Measurements from ENCODE around the gene DCDC1.

The DCDC1 gene

DNA sequence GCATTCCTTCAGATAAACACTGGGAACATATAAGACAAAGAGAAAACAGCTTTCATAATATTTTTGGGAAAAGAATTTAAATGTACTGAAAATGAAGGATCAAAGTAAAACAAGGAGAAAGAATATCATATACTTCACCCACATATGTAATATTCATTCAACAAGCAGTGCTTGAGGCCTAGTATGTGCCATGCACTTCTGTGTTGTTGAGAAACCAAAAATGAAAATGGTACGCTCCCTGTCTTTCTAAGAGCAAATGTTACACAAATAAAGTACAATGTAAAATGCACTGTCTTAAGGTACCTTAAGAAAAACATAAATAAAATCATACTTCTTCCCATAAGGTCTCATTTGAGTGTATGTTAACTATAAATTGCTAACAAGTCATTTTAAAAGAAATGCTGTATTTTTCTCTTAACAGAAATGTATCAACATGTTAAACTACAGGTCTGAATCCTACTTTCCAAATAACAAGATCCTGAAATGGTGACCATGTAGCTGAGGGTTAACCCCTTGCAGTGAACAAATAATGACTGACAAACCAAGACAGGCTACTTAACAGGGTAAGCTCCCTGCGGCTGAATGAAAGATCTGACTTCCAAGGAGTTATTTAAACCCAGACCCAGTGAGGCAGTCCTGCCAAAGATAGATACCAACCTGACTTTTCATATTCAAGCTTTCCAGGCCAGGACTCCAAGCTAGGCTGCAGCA, 377.6 kb downstream of the DCDC1 start:
- Histone ChIP-seq H3K9me3 (ENCODE audit: low read depth, low read length) (no peaks in the 10 kb centered on the region), H3K9ac (ENCODE audit: insufficient read length) (no peak overlapping the region), H3K27ac (no peak overlapping the region), H3K4me3 (no peak overlapping the region), H3K36me3 (ENCODE audit: insufficient read depth, low read length) (no peaks in the 10 kb centered on the region)
- TF ChIP-seq EZH2 (IDR thresholded peaks at IDR 0.05): no peak
- no peak for TF ChIP-seq FOXP2 (optimal IDR thresholded peaks at IDR 0.05; ENCODE audit: control extremely low read depth, extremely low read length, insufficient read depth)
- TF ChIP-seq POLR2AphosphoS5 (IDR thresholded peaks at IDR 0.05; ENCODE audit: borderline replicate concordance, low read depth, low read length): no peak
- DNase-seq (ENCODE audit: low read depth, low spot score): no peak

GRCh38 chr11:30991376-30991775, 378.2 kb downstream of the DCDC1 start:
- TF ChIP-seq EZH2 (IDR thresholded peaks at IDR 0.05) (no peak), FOXP2 (optimal IDR thresholded peaks at IDR 0.05; ENCODE audit: control extremely low read depth, extremely low read length, insufficient read depth) (no peak), POLR2AphosphoS5 (IDR thresholded peaks at IDR 0.05; ENCODE audit: borderline replicate concordance, low read depth, low read length) (no peak)
- no peak overlapping the region for H3K4me3 ChIP-seq
- no peak for DNase-seq (ENCODE audit: low read depth, low spot score)
- no peak overlapping the region for H3K27ac ChIP-seq
- H3K9ac ChIP-seq (ENCODE audit: insufficient read length): no peak overlapping the region
- H3K9me3 ChIP-seq (ENCODE audit: low read depth, low read length): no peaks in the 10 kb centered on the region
- H3K36me3 ChIP-seq (ENCODE audit: insufficient read depth, low read length): no peaks in the 10 kb centered on the region

DNA sequence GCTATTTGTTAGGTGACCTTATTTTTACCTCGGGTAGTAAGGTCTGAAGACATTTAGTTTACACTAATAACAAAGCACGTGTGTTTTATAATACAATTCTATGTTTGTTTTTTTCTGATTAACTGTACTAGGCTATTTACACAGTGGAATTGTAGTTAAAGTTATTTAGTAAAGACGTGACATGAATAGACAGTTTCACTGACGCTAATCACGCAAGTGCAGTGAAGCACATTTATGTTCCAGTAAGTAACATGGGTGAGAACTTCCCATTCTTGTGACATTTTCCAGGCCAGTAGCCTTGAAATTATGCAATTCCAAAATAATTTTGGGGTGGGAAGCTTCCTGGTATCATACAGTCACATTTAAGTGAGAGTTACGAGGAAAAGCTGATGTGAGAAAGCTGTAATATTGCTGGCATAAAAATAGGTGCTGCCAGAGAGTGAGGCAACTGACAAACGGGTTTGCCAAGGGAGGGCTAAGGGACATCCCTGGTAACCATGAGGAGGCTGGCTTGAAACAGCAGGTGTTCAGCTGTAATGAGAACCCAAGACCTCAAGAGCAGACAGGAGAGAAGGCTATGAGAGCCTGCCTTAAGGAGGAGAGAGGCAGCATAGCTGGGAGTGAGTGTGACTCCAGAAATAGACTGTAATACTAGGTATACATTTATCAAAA, 378.8 kb downstream of the DCDC1 start:
- no peak for DNase-seq (ENCODE audit: low read depth, low spot score)
- H3K36me3 ChIP-seq (ENCODE audit: insufficient read depth, low read length): no peaks in the 10 kb centered on the region
- no peak overlapping the region for H3K27ac ChIP-seq
- TF ChIP-seq POLR2AphosphoS5 (IDR thresholded peaks at IDR 0.05; ENCODE audit: borderline replicate concordance, low read depth, low read length) (no peak), FOXP2 (optimal IDR thresholded peaks at IDR 0.05; ENCODE audit: control extremely low read depth, extremely low read length, insufficient read depth) (no peak), EZH2 (IDR thresholded peaks at IDR 0.05) (no peak)
- no peak overlapping the region for H3K9ac ChIP-seq (ENCODE audit: insufficient read length)
- H3K4me3 ChIP-seq: no peak overlapping the region
- no peaks in the 10 kb centered on the region for H3K9me3 ChIP-seq (ENCODE audit: low read depth, low read length)

DNA sequence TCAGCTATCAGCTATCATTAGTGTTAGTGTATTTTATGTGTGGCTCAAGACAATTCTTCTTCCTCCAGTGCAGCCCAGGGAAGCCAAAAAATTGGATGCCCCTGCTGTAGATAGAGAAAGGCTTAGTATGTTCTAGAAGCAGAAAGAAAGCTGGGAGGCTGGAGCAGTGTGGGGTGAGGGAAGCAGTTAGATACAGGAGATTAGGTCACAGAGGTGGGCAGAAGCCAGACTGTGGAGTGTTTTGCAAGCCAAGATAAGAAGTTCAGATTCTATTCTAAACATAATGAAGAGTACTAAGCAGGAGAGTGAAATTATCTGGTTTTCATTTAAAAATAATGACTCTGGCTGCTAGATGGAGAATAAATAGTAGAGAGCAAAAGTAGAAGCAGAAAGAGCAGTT, 381.7 kb downstream of the DCDC1 start:
- no peaks in the 10 kb centered on the region for H3K36me3 ChIP-seq (ENCODE audit: insufficient read depth, low read length)
- H3K4me3 ChIP-seq: no peak overlapping the region
- TF ChIP-seq EZH2 (IDR thresholded peaks at IDR 0.05): no peak
- no peak for TF ChIP-seq POLR2AphosphoS5 (IDR thresholded peaks at IDR 0.05; ENCODE audit: borderline replicate concordance, low read depth, low read length)
- no peak for TF ChIP-seq FOXP2 (optimal IDR thresholded peaks at IDR 0.05; ENCODE audit: control extremely low read depth, extremely low read length, insufficient read depth)
- DNase-seq (ENCODE audit: low read depth, low spot score): no peak
- H3K27ac ChIP-seq: no peak overlapping the region
- no peaks in the 10 kb centered on the region for H3K9me3 ChIP-seq (ENCODE audit: low read depth, low read length)
- H3K9ac ChIP-seq (ENCODE audit: insufficient read length): no peak overlapping the region

DNA sequence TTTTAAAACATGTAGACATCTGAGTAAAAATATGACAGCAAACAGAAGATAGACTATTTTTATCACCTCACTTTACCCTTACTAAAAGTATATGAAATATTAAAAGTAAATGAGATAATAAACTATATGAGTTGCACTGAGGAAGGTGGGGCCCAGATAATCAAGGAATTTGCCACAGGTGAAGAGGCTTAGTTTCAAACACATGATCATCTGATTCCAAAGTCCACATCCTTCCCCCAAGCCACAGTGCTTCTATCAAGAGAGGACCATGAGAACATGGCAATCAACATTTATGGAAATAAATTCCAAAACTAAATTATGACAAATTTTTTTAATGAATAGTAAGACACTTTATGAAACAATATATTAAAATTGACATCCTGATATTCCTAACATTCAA, 384.0 kb downstream of the DCDC1 start:
- DNase-seq (ENCODE audit: low read depth, low spot score): no peak
- TF ChIP-seq EZH2 (IDR thresholded peaks at IDR 0.05) (no peak), FOXP2 (optimal IDR thresholded peaks at IDR 0.05; ENCODE audit: control extremely low read depth, extremely low read length, insufficient read depth) (no peak), POLR2AphosphoS5 (IDR thresholded peaks at IDR 0.05; ENCODE audit: borderline replicate concordance, low read depth, low read length) (no peak)
- H3K9ac ChIP-seq (ENCODE audit: insufficient read length): no peak overlapping the region
- no peak overlapping the region for H3K4me3 ChIP-seq
- H3K36me3 ChIP-seq (ENCODE audit: insufficient read depth, low read length): no peaks in the 10 kb centered on the region
- H3K9me3 ChIP-seq (ENCODE audit: low read depth, low read length): no peaks in the 10 kb centered on the region
- no peak overlapping the region for H3K27ac ChIP-seq

GRCh38 chr11:30984827-30985226, 384.7 kb downstream of the DCDC1 start:
- no peak for DNase-seq (ENCODE audit: low read depth, low spot score)
- no peak overlapping the region for H3K9ac ChIP-seq (ENCODE audit: insufficient read length)

GRCh38 chr11:30984442-30984816, 385.1 kb downstream of the DCDC1 start:
- TF ChIP-seq FOXP2 (optimal IDR thresholded peaks at IDR 0.05; ENCODE audit: control extremely low read depth, extremely low read length, insufficient read depth) (no peak), EZH2 (IDR thresholded peaks at IDR 0.05) (no peak), POLR2AphosphoS5 (IDR thresholded peaks at IDR 0.05; ENCODE audit: borderline replicate concordance, low read depth, low read length) (no peak)
- Histone ChIP-seq H3K4me3 (no peak overlapping the region), H3K36me3 (ENCODE audit: insufficient read depth, low read length) (no peaks in the 10 kb centered on the region), H3K27ac (no peak overlapping the region), H3K9ac (ENCODE audit: insufficient read length) (no peak overlapping the region), H3K9me3 (ENCODE audit: low read depth, low read length) (no peaks in the 10 kb centered on the region)
- no peak for DNase-seq (ENCODE audit: low read depth, low spot score)

More at GRCh38 chr11:30984827-30985226, 384.7 kb downstream of the DCDC1 start:
- Histone ChIP-seq H3K4me3 (no peak overlapping the region), H3K27ac (no peak overlapping the region), H3K9me3 (ENCODE audit: low read depth, low read length) (no peaks in the 10 kb centered on the region), H3K36me3 (ENCODE audit: insufficient read depth, low read length) (no peaks in the 10 kb centered on the region)
- TF ChIP-seq FOXP2 (optimal IDR thresholded peaks at IDR 0.05; ENCODE audit: control extremely low read depth, extremely low read length, insufficient read depth): no peak
- TF ChIP-seq EZH2 (IDR thresholded peaks at IDR 0.05): no peak
- TF ChIP-seq POLR2AphosphoS5 (IDR thresholded peaks at IDR 0.05; ENCODE audit: borderline replicate concordance, low read depth, low read length): no peak

DNA sequence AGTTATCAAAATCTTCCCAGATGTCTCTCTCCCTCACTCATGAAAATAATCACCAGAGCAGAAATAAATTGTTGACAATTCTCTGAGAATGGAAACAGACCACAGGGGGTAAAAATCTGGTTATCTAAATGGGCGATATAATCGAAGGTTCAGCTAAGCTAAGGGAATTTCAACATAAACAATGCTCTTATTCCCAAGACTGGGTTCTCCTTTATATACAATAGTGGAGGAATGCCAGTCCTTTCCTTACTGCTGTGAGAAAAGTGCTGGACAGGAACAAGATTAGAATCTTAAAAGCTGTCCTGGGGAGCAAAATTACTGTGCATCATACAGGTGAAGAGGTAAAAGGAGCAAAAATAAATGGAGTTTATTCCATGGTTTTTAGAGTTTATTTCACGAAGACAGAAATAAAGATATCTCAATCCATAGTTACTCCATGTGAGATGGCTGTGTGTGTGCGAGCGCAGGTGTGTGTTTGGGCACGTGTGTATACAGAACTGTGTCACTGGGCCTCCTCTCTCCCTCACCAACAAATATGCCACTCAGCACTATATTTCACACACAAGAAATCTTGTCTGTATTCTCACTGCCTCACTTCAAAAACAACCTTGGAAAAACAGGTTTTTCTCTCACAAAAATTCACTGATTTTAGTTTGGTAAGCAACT, 385.6 kb downstream of the DCDC1 start:
- Histone ChIP-seq H3K27ac (no peak overlapping the region), H3K9ac (ENCODE audit: insufficient read length) (no peak overlapping the region), H3K36me3 (ENCODE audit: insufficient read depth, low read length) (no peaks in the 10 kb centered on the region), H3K9me3 (ENCODE audit: low read depth, low read length) (no peaks in the 10 kb centered on the region), H3K4me3 (no peak overlapping the region)
- no peak for TF ChIP-seq EZH2 (IDR thresholded peaks at IDR 0.05)
- no peak for TF ChIP-seq POLR2AphosphoS5 (IDR thresholded peaks at IDR 0.05; ENCODE audit: borderline replicate concordance, low read depth, low read length)
- no peak for TF ChIP-seq FOXP2 (optimal IDR thresholded peaks at IDR 0.05; ENCODE audit: control extremely low read depth, extremely low read length, insufficient read depth)
- no peak for DNase-seq (ENCODE audit: low read depth, low spot score)

Measured in SK-N-MC (cell line).